ENCODE data around the gene BBC3.
"Not testable (repeated sequence)": the region's sequence is repeated elsewhere in the genome, so short reads cannot be mapped to it uniquely, and the experiment has no call there.

The BBC3 gene, protein sequence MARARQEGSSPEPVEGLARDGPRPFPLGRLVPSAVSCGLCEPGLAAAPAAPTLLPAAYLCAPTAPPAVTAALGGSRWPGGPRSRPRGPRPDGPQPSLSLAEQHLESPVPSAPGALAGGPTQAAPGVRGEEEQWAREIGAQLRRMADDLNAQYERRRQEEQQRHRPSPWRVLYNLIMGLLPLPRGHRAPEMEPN

DNA sequence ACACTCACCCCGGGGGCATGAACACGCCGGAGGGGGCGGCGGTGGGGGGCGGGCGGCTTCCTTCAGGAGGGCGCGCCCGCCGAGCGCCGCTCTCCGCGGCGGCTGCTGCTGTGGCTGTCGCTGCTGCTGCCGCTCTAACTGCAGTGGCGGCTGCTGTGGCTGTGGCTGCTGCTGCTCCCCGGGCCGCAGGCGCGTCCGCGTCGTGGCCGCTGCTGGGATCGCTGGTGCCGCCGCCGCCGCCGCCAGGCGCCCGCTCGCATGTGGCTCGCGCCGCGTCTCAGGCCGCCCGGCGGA, at the start of gene BBC3:
Gene BBC3, minus strand, starts transcription at position 279 of the 294 bp plus-strand sequence. CDS start 2,768 bp downstream, outside the sequence.
- DNase-seq: no peak

DNA sequence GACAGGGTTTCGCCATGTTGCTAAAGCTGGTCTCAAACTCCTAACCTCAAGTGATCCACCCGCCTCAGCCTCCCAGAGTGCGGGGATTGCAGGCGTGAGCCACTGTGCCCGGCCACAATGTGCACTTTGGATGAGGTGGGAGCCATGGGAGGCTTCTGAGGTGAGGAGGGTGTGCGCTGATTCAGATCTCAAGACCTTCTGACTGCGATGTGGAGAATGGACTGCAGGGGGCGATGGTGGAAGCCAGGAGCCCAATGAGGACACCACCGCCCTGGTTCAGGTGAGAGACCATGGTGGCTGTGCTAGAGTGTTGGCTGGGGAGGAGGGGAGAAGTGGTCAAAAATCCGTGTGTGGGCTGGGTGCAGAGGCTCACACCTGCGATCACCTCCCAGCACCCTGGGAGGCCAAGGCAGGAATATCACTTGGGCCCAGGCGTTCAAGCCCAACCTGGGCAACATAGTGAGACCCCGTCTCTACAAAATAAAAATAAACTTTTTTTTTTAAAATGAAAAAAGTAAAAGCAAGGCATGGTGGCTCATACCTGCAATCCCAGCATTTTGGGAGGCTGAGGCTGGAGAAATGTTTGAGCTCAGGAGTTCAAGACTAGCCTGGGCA, 49.3 kb upstream of the BBC3 start:
- DNase-seq: peak; percentile 84

DNA sequence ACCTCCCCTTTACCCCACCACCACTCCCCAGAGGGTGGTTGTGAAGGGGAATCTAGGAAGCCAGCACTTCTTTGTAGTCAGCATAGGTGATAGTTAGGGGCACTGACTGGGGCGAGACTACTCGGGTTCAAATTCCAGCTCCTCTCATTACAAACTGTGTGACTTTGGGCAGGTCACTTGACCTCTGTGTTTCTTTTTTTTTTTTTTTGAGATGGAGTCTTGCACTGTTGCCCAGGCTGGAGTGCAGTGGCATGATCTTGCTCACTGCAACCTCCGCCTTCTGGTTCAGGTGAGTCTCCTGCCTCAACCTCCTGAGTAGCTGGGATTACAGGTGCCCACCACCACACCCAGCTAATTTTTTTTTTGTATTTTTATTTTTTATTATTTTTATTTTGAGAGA, 45.5 kb upstream of the BBC3 start:
- not testable (repeated sequence) for DNase-seq

DNA sequence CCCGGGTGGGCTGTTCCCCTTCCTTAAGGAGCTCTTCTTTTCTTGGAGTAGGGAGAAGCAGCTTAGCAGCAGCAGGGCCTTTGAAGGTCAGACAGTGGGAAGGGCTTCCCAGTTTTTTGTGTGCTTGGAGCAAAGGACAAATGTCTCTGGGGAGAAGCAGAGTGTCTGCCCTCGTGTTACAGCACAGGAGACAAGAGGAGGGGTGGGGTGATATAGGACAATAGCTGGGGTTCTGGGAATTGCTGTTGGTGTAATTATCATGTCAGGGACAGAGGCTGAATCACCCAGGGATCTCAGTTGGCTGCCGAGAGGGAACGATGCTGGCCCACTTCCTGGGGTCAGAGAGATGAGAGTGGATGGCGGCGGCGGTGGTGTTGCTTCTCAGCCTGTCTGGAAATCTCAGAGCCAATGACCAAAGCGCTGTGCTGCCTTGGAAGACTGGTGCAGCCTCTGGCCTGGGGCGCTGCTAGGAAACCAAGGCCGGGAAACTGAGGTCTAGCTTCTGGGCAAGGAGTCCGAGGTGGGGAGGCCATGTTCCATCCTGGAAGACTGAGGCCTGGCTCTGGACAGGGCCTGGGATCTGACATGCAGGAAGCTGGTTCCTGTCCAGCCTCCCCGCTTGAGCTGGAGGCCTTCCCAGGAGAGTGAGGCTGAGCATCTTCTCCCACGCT, 44.9 kb upstream of the BBC3 start:
- no peak for DNase-seq

DNA sequence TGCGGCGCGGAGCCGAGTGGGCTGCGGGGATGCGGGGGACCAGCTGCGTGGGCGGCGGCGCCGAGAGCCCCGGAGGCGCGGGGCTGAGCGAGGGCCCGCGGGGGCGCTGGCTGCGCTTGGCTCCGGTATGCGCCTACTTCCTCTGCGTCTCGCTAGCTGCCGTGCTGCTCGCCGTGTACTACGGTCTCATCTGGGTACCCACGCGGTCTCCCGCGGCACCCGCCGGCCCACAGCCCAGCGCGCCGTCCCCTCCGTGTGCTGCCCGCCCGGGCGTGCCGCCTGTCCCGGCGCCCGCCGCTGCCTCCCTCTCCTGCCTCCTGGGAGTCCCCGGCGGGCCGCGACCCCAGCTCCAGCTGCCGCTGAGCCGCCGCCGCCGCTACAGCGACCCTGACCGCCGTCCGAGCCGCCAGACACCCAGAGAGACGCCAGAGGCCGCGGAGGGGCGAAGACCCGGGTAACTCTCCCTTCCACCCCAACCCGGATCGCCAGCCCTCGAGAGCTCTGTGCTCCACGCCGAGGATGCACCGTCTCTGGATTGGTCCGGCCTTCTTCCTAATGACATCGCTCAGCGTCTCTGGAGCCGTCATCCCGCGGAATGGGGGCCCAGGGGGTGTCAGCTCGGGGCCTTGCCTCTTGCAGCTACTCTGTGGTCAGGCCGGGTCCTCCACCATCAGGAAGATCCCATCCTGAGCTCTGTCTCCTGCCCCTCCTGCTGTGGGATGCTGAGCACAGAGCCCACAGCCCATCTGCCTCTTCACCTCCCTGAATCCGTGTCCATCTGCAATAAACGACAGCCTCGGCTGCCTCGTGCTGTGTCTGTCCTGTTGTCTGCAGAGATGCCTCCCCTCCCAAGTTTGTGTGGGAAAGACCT, 44.1 kb upstream of the BBC3 start:
- DNase-seq: peak; percentile 38

DNA sequence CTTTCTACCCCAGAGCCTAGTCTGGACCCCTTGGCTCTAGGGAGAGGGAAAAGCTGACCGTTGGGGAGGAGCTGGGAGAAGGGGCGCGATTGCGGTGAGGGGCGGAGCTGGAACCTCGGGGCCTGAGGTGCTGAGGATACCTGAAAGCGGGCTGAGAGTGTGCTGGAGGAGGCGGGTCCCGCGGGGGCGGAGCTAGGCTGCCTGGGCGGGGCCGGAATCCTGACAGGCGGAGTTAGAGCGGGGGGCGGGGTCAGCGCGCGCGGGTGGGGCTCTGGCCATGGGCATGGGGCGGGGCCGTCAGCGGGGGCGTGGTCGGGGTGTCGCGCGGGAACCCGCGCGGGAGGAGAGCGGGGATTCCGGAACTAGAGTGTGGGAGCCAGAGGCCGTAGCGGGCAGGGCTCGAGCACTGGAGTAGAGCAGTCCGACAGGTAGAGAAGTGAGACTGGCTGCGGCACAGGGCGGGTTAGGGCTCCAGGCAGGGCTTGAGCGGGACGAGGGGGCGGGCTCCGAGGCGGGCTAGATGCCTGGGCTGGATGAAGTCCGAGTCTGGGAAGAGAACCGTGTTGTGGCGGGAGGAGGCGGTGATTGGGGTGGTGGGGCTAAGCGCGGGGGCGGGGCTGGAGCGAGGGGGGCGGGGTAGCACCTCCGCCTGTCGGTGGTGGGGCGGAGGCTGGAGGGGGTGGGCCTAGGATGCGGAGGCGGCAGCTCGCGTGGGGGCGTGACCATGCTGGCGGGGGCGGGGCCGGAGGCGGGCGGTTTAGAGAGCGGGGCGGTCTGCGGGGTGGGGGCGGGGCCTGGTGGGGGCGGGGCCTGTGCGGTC, 43.3 kb upstream of the BBC3 start, which contains the start of gene INAFM1:
Gene INAFM1, plus strand, starts transcription at position 815 of the 820 bp plus-strand sequence. CDS start 35 bp downstream, outside the sequence.
- DNase-seq: peak; percentile 100

DNA sequence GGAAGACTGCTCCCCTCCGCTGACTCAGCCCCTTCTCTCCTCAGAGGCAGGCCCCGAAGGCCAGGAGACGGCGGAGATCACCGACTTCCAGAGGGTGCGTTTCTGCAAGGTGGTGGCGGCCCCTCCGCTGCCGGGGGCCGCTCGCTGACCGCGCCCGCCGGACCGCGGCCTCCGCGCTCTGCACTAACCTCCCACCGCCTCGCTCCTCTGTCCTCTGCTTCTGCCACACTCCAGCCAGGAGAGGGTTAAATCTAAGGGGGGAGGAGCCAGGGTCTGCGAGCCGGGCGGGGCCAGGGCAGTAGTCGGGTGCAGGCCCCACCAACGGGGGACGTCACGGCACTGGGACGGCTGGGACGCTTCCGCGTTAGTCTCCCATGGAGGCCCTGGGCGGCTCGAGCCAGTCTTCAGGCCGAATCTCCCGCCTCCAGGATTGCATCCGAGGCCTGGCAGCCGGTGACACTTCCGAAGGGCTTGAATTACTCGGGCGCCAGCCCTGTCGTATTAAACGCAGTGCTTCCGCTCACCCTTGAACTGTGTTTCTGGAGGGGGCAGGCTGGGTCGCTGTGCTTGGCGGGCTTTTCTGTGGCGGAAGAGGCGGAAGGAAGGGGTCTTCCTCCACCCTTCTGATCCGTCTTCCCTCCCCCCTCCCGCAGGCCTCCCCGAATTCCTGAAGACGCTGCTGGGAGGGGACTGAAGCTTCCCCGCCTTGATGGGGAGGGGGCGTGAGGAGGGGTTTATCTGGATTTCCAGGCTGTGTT, 42.5 kb upstream of the BBC3 start:
- DNase-seq: peak; percentile 92

DNA sequence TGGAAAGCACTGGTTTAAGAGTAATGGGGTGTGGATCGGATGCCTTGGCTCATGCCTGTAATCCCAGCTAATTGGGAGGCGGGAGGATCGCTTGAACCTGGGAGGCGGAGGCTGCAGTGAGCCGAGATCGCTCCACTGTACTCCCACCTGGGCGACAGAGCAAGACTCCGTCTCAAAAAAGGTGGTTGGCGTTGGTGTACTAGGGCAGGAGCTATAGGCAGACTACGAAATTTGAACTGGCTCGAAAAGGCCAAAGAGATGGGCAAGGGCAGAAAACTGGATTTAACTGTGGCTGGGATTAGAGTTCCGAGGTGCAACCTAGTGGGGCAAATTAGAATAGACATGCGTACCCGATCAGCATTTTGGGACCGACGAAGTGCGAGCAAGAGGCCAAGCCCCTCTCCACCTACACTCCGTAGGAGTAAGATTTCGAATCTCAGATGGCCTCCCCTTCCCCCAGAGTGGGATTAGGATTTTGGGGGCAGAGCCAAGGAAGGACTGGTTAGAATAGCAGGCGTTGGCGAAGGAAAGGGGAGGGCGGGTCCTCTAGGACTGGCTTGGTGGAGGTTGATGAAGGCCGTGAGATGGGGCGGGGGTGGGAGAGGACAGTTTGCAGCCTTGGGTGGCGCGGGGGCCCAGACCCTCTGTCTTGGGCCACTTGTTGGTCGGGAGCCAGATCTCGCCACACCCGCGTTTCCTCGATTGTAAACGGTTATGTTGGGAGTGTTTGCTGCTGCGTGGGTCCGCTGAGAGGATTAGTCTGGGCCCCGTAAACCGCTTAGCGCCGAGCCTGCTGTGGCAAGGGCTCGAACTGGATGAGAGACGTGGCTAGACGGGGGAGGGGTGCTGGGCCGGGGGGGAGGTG, 41.7 kb upstream of the BBC3 start:
- peak; percentile 66 for DNase-seq

DNA sequence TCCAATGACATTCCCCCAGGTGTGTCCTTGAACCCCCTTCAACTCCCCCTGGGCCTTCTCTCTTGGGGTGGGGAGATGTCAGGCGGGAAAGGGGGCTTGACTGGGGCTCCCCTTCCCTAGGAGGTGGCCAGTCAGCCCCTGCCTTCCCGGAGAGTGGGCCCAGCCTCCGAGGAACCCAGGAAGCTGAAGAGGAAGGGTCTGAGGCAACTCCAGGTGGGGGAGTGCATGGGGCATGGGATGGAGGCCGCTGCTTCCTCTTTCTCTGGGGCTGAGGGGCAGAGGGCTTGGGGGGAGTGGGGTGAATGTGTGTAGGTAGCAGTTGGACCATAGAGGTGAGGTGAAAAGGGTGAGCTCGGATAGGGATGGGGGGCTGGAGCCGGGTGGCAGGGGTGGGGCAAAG, 41.0 kb upstream of the BBC3 start:
- no peak for DNase-seq

DNA sequence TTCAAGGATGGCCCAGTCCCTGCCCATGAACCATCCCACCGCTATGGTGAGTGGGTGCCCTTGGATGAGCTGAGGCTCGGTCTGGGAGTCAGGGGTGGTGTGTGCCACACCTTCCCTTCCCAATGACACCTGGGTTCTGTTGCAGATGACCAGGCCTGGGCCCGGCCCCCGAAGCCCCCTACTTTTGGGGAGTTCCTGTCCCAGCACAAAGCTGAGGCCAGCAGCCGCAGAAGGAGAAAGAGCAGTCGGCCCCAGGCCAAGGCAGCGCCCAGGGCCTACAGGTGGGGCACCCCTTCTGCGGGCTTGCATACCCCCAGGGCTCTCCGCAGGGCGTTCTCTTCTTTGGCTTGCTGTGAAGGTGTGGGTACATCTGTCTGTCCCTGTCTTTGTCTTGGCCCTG, 39.4 kb upstream of the BBC3 start:
- no peak for DNase-seq

DNA sequence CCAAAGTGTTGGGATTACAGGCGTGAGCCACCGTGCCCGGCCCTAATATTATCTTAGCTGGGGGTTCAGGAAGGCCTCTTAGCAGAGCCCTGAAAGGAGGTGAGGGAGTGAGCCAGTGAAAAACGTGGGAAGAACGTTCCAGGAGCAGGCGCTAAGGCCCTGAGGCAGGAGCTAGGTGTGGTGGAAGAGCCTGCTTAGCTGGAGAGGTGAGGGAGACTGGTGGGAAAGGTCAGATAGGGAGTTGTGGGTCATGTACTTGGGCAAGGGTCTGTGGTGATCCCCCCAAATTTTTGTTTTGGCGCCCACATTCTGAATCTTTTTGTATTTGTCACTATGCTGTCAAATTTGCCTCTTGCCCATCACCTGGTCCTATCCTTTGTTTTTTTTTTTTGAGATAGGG, 38.6 kb upstream of the BBC3 start:
- no peak for DNase-seq

DNA sequence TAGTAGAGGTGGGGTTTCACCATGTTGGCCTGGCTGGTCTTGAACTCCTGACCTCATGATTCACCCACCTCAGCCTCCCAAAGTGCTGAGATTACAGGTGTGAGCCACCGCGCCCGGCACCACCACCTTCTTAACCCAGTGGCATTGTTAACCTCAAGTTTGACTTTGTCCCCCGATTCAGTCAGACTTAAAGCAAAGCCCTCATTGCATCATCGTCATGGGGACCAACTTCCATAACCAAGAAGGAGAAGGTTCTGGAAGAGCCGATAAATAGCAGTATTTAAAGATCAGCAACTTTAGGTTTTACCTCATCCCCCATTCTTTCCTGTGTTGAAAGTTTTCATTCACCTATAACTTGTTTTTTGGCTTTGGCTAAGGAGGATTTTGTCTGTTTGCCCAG, 37.0 kb upstream of the BBC3 start:
- no peak for DNase-seq

DNA sequence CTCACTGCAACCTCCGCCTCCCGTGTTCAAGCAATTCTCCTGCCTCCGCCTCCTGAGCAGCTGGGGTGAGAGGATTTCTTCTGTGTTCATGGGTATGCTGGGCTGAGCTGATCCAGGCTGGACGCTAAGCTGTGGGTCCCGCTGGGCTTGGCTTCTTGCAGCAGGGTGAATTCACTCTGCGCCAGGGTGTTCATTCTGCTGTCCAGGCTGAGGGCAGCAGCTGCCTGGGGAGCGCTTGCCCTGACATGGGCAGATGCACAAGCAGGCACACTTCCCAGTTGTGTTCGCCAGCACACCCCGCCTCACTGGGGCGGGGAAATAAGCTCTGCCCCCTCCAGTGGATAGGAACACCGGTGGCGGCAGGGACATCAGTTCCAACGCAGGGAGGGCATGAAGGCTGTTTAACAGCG, 36.4 kb upstream of the BBC3 start:
- no peak for DNase-seq

DNA sequence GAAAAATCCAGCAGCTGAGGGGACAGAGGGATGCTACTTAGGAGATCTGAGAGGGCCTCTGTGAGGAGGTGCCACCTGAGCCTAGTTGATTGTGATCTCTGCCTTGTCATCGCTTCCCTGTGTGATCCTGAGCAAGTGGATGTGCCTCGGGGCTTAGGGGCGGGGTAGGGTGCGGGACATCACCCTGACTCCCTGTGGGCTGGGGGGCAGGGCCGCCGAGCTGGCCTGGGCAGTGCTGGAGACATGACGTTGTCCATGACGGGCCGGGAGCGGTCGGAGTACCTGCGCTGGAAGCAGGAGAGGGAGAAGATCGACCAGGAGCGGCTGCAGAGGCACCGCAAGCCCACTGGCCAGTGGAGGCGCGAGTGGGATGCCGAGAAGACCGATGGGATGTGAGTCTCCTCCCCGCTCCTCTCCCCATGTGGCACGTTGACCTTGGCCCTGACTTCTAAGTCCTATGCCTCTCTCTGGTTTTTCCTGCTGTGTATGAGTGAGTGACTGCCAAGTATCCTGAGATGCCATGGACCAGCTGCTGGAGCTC, 35.5 kb upstream of the BBC3 start:
- no peak for DNase-seq

DNA sequence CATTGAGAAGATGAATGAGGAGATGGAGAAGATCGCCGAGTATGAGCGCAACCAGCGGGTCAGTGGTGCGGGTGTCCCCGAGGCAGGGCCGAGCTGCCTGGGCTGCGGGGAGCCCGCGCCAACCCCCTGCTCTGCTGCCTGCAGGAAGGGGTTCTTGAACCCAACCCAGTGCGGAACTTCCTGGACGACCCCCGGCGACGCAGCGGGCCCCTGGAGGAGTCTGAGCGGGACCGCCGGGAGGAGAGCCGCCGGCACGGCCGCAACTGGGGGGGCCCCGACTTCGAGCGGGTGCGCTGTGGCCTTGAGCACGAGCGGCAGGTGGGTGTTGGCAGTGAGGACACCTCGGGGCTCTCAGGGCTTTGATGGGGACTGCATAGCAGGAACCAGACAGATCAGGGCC, 33.6 kb upstream of the BBC3 start:
- no peak for DNase-seq

DNA sequence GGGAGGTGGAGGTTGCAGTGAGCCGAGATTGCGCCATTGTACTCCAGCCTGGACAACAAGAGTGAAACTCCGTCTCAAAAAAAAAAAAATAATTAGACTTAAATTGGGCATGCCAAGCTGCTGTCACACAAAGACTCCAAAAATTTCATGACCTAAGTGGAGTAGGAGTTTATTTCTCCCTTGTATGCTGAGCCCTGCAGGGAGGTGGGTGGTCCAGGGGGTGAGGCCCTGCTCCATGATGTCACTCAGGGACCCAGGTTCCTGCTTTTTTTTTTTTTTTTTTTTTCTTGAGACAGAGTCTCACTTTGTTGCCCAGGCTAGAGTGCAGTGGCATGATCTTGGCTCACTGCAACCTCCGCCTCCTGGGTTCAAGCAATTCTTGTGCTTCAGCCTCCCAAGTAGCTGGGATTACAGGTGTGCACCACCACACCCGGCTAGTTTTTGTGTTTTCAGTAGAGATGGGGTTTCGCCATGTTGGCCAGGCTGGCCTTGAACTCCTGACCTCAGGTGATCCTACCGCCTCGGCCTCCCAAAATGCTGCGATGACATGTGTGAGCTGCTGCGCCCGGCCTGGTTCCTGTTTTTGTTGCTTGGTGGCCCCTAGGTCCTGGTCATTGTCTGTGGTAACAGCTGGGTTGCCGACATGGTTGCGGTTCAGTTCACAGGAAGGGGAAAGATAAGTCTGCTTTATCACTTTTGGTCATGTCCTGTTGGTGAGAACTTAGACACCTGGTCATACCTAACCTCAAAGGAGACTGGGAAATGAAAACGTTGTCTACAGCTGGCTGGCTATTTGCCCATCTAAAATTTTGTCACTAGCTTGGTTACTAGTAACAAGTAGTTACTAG, 31.2 kb upstream of the BBC3 start:
- DNase-seq: not testable (repeated sequence)

DNA sequence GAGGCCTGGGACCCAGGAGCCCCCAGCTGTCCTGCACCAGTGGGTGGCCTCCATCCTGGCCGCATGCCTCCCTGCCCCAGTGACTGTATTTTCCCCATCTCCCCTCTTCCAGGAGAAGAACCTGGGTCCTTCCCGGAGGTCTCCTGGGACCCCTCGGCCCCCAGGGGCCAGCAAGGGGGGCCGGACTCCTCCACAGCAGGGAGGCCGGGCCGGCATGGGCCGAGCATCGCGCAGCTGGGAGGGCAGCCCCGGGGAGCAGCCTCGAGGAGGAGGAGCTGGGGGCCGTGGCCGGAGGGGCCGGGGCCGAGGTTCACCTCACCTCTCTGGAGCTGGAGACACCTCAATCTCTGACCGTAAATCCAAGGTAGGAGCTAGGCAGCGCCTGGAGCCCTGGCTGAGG, 29.5 kb upstream of the BBC3 start:
- no peak for DNase-seq

DNA sequence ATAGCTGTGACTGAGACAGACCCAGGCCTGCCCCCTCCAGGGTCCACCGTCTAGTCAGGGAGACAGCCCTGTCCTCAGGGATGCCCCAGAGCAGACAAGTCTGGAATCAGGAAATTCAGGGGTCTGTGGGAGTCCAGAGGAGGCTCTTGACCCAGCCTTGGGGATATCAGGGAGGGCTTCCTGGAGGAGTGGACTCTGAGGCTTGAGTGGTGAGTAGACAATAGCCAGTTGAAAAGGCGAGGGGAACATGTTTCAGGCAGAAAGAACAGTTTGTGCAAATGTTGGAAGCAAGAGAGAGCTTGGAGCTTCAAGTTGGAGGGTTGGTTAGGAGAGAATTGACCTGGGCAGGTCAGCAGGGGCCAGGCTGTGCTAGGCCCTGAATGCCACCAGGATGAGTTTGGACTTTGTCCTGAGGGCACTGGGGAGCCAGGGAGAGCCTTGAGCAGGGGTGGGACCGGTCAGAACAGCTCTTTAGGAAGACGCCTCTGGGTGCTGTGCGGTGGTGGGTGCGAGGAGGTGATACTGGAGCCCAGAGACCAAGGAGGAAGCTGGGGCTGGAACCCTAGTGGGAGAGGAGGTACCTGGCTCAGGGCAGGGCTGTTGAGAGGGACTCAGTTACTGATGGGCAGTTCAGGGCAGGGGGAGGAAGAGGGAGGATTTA, 28.0 kb upstream of the BBC3 start:
- no peak for DNase-seq

DNA sequence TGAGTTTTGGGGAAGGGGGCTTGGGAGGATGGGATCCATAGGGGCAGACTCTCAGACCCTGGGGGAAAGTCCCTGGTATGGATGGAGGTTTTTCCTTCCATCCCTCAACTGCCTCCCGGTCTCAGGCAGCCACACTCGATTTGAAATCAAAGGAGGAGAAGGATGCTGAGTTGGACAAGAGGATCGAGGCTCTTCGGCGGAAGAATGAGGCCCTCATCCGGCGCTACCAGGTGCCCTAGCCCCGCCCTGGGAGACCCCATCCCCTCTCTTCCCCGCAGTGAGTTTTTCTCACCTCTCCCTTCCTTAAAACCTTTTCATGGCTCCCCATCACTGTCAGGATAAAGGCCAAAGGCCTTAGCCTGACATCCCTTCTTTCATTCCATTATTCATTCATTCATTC, 27.4 kb upstream of the BBC3 start:
- no peak for DNase-seq

Data from stimulated activated CD8-positive, alpha-beta memory T cell treated with anti-CD3 and anti-CD28 coated beads, Interleukin-4, amount 100 ng/mL, for 48 hours (primary cell).